OCI-LY1 (cell line): ENCODE data around the gene PCAT6.

ENCODE experiments used
- EZH2 ChIP-seq: fragments of 200-600 bp; sonication (generic), shearing (Covaris generic); IDR thresholded peaks from 2 replicates; pipeline ENCODE4 v1.8.0; 2017; ENCODE audit warnings: borderline replicate concordance, mixed run types, mild to moderate bottlenecking, antibody characterized with exemption, low read length, moderate library complexity, mixed read lengths
- TF ChIP-seq, protein P1 (sequence below): fragments of 200-600 bp; sonication (generic), shearing (Covaris generic); IDR thresholded peaks from 2 replicates; pipeline ENCODE4 v1.5.1; 2017; ENCODE audit warnings: mild to moderate bottlenecking, antibody characterized with exemption, low read length, moderate library complexity, mixed read lengths

GRCh38 chr1:202850593-202851362, 40.0 kb downstream of the PCAT6 start:
- TF ChIP-seq, protein P1, sequence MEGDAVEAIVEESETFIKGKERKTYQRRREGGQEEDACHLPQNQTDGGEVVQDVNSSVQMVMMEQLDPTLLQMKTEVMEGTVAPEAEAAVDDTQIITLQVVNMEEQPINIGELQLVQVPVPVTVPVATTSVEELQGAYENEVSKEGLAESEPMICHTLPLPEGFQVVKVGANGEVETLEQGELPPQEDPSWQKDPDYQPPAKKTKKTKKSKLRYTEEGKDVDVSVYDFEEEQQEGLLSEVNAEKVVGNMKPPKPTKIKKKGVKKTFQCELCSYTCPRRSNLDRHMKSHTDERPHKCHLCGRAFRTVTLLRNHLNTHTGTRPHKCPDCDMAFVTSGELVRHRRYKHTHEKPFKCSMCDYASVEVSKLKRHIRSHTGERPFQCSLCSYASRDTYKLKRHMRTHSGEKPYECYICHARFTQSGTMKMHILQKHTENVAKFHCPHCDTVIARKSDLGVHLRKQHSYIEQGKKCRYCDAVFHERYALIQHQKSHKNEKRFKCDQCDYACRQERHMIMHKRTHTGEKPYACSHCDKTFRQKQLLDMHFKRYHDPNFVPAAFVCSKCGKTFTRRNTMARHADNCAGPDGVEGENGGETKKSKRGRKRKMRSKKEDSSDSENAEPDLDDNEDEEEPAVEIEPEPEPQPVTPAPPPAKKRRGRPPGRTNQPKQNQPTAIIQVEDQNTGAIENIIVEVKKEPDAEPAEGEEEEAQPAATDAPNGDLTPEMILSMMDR = no peak
- no peak for TF ChIP-seq EZH2
